GM18505 (cell line): ENCODE measurements around the gene MACROD2.

Experiments used
- ATAC-seq: cut with Tn5 transposase; IDR thresholded peaks from one replicate; pipeline ENCODE4 v1.9.1; 2021; ENCODE audit not compliant: unreplicated experiment
- POLR2A ChIP-seq: IDR thresholded peaks from 4 replicates; pipeline ENCODE4 v1.6.1; 2011; ENCODE audit warnings: borderline replicate concordance; ENCODE audit not compliant: insufficient read depth, insufficient read length; ENCODE audit errors: extremely low read depth

Gene MACROD2

DNA sequence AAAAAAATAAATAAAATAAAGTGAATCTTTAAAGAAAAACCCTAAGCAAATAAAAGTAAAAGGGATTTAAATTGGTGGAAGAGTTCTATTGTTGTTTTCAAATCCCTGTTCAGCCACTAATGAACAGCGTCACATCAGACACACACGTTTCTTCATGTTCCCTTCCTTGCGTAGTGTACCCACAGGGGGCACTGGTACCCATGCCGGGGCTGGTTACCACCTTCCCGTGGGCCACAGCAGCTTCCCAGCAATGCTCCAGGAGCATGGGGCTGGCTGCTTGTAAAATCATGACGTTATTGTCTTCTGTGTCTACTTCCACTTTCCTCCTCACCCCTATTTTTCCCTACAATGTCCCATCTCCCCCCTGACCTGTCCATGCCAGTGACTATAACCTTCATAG is 1589.2 kb downstream of the MACROD2 start:
- no peak for TF ChIP-seq POLR2A

DNA sequence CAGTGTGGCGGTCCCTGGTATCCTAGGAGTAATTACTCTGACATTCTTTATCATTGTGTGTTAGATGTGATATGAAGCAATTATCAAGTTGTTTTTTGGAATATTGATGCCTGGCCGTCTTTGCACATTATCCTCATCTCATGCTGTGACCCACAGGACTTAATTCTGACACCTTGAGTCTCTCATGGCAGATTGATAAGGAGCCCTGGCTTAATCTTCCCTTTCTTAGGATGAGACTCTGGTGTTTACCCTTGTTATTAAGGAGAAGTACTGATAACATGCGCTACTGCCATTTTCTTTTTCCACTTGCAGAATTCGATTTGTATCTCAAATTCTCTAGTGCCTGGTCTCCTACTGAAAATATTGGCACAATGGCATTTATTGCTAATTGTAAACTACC is 1597.8 kb downstream of the MACROD2 start:
- no peak for TF ChIP-seq POLR2A
- ATAC-seq: no peak

More for the DNA sequence above, 1589.2 kb downstream of the MACROD2 start:
- no peak for ATAC-seq

DNA sequence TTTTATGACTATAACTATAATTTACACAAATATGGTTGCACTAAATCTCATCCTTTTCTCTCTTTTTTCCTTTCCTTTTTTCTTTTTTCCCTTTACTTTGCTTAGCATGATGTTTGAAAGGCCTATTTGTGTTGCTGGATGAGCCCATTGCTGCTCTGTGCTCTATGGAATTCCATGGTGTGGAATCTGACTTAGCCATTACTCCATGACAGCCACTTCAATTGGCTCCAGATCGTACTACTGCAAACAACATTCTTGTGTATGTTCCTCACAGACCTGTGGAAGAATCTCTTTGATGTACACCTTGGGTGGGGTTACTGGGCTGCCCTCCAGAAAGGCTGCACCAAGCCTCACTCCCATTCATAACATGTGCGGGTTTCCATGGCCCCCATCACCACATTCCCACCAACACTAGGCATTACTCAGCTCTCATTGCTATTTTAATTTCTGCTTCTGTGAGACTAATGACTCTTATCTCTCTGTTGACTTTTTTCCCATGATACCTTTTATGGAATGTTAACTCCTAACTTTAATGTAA is 1598.9 kb downstream of the MACROD2 start:
- TF ChIP-seq POLR2A: no peak
- no peak for ATAC-seq

DNA sequence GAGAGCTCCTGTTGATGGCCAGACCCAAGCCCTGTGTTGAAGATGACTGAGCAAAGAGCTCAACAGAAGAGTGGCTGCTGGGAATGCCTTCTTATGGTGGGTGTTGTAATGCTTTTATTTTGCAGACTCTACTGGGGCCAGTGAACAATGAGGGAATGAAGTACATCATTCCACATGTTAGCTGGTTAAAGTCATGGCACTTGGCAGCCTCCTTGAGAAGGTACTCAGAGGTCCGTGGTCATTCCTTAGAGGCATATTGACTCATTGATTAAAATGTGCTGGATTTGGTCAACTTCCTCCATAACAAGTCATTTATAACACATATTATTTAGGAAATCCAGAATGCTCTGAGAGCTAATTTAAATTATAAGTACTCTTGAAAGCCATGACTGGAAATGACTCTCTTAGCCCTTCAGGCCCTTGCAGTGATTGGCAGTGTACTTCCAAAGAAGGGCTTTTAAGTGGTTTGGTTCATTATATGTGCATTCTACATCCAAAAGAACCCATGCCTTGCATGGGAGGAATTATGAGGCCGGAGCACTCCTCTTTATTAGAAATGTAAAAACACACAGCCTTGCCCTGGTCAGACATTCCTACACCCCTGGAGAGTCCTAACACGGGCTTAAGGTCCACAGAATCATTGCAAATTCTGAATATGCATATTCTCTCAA is 1601.0 kb downstream of the MACROD2 start:
- ATAC-seq: no peak
- no peak for TF ChIP-seq POLR2A

DNA sequence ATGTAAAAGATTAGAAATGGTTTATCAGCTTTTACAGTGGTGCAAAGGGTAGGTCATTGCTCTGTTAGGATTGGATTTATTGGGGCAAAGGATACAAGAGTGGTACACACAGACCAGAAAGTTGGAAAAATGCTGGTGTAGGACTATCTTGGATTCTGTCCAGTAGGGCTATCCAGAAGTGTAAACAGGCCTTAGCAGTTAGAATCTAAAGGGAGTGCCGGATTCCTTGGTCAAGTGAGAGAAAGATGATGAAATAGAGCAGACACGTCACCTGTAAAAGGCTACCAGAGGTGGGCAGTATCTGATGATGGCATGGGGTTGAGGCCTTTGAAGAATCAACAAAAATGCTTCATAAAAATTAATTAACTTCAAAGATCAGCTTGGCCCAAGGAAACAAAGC is 1602.0 kb downstream of the MACROD2 start:
- no peak for TF ChIP-seq POLR2A
- ATAC-seq: no peak

DNA sequence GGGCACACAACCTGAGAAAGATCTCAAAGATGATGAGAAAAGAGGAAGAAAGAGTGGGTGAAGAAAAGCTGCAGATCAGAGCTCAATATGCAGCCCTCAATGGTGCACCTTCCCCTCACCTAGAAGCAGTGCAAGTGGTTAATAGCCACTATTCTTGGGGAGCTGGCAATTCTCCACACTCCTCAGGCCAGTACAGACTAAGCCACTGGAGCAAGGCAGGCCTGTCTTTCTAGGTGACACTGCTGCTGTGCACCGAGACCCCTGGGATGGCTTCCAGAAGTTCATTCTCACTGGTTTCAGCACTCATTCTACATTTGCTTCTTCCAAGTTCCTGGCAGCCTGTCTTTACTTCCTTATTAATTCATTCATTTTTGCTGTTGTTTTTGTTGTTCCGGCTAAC is 1604.6 kb downstream of the MACROD2 start:
- TF ChIP-seq POLR2A: no peak
- no peak for ATAC-seq

DNA sequence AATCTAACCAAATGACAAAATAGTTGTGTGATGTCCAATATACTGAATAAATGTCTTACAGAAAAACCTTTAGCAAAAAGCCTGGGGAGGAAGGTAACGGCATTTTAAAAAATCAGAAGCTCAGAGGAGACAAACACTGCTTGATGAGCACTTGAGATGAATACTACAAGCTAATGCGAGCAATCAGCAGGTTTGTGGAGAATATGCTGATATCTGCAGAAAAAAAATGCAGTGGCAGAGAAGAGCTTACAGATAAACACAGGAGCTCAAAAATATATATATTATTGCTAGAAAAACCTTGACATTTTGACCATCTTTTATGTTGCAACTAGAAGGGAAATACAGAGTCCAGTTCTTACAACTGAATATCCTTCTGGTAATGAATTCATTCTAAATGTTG is 1605.2 kb downstream of the MACROD2 start:
- no peak for TF ChIP-seq POLR2A
- ATAC-seq: no peak

DNA sequence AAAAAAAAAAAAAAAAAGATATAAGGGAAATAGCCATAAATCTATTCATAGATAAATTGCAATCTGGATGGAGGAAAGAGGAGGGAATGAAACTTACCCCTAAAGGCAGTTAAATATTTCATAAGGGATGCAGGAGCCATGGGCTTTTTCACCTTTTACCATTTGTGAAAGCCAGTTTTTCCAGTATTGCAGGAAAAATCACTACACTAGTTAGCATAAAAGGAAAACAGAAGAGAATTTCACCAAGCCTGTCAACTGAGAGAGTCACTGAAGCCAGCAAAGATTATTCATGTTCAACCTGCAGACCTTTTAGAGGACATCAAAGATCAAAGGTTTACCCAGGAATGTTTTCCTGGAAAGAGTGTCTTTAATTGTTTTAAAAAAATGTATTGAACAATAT is 1608.2 kb downstream of the MACROD2 start:
- no peak for TF ChIP-seq POLR2A
- ATAC-seq: no peak

DNA sequence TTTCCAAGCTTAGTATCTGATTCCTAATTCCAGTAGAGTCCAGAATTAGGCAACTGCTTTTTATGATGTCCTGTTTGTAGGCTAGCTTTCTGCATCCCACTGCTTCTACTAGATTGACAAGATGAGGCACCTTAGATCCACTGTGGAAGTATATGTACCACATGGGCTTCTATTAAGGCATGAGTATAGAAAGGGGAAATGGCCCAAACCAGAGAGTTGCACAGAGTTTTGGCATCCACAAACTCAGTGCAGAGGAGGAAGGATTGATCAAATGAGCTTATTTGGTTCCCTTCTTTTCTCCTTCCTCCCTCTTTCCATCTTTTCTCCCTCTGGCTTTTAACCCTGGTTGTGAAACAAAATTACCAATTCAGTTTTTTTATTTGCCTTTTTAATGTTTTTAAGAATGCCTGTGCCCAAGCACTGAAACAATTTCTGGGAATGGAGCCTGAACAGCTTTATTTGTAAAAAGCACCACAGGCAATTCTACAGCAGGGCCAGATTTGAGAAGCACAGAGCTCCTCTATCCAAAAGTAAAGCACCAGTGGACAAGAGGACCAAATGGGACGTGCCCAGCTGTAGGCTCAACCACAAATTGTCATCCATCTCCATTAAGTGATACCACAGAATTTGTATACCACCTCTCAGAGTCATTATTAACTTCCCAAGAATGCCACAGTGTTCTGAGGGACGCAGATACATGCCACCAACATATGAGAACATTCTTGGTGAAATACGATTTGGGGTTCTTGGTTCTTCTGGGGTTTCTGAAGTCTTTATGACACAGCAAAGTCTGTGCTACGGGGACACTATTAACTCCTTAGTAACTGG is 1608.9 kb downstream of the MACROD2 start:
- ATAC-seq: no peak
- TF ChIP-seq POLR2A: no peak

DNA sequence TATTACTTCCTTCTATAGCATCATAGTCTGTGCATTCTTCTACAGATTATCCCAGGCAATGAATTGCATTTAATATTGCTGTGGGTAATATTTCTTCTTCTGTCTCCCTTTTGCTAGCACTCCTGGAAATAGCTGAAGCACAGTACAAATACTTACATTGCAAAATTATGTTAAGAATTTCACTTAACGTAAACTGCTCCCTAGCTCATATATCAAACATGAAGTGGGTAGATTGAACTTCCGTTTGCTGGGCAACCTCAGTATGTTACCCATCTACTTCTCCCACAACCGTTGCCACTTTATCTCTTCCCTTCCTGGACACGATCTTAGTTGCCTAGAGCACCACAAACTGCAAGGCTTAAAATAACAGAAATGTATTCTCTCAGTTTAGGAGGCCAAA is 1614.6 kb downstream of the MACROD2 start:
- ATAC-seq: no peak
- TF ChIP-seq POLR2A: no peak

DNA sequence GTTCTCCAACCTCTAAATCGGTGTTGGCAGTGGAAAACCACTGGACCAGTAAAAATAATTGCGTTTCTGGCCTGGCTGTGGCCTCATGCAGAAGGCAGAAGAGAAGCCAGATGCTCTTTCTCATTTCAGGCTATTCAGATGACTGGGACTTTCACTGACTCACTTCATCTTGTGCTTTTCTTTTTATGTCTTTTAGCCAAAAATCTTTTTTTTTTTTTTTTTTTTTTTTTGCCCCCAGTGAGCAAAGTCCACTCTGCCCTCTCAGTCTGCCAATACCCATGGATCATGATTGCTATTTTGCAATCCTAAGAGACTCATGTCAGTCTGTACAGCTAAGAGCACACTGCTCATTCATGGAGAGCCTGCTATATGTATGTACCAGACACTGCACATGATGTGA is 1615.5 kb downstream of the MACROD2 start:
- ATAC-seq: no peak

DNA sequence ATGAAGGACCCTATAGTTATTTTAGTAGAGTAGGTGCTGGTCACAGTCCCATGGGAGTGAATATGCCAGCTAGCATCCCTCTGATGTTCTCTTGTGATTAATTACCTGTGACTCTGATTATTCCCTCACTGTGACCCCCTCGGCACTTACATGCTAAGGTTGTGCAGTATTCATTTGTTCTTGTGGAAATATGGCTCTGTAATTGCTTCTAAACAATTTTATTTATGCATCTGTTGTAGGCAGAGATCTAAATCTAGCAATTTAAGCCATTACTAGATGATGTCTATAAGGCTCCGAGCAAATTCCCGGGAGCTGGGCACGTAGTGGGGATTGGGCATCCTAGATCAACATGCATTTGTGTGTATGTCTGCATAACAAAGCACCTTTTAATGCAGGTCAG is 1616.2 kb downstream of the MACROD2 start:
- ATAC-seq: no peak
- no peak for TF ChIP-seq POLR2A

More for the DNA sequence above, 1615.5 kb downstream of the MACROD2 start:
- TF ChIP-seq POLR2A: no peak

DNA sequence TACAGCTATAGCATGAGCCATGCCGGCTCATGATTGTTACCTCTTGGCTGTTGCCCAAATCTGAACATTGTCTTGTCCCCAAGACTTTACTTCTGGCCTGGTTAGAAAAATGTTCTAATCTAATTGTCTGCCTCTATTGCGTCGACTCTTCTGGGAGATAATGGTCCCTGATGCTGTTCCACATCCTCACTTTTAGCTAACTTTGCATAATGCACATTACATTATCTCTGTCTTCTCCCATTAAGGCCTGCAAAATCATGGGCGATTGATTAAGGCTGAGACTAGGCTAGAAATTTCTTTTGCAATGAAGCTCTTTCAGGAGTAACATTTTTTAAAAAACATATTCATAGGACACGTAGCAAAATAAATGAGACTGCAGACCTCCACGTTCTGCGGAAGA is 1616.9 kb downstream of the MACROD2 start:
- no peak for TF ChIP-seq POLR2A
- ATAC-seq: no peak

DNA sequence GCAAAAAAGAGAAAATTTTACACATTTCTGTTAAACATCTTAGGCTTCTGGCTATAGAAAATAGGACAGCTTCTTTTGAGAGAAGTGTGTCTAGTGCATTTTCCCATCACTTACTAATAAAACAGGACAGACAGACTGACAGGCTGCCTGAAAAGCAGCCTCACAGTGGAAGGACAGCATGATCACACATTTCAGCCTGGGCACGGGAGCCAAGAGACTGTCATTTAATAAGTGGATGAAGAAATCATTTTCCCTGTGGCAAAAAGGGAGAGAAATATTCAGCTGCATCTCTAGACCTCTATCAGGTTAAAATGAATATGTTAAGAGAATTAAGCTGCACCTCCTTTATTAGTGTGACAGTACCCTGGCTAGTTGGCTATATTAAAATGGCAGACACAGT is 1617.5 kb downstream of the MACROD2 start:
- no peak for ATAC-seq
- no peak for TF ChIP-seq POLR2A
